Non-pigmented ciliary epithelial cell (primary cell): ENCODE measurements around the gene CTTNBP2.
A peak's percentile ranks its signal among the peaks of the same experiment; 100 is the strongest.

ENCODE experiments used
- DNase-seq: peaks from one replicate; pipeline ENCODE4 v3.0.0-alpha.2; 2010; ENCODE audit warnings: low read depth

The CTTNBP2 gene

GRCh38 chr7:117782761-117783160 is 90.5 kb downstream of the CTTNBP2 start:
- DNase-seq = no peak

- DNase-seq = peak; percentile 5
These were observed 91.5 kb downstream of the CTTNBP2 start for GRCh38 chr7:117781707-117782106.

- DNase-seq = peak; percentile 10
These were observed 92.4 kb downstream of the CTTNBP2 start for GRCh38 chr7:117780832-117781231.

- no peak for DNase-seq
These were observed 95.7 kb downstream of the CTTNBP2 start for GRCh38 chr7:117777335-117778142.

GRCh38 chr7:117776224-117776623 is 97.0 kb downstream of the CTTNBP2 start:
- DNase-seq = no peak

- DNase-seq = no peak
These were observed 97.4 kb downstream of the CTTNBP2 start for GRCh38 chr7:117775801-117776200.

GRCh38 chr7:117774943-117775342 is 98.3 kb downstream of the CTTNBP2 start:
- no peak for DNase-seq

- DNase-seq = no peak
These were observed 100.8 kb downstream of the CTTNBP2 start for GRCh38 chr7:117772421-117772820.

- DNase-seq = no peak
These were observed 101.5 kb downstream of the CTTNBP2 start for GRCh38 chr7:117771756-117772155.

- DNase-seq = no peak
These were observed 104.2 kb downstream of the CTTNBP2 start for GRCh38 chr7:117769085-117769484.

GRCh38 chr7:117767951-117768350 is 105.3 kb downstream of the CTTNBP2 start:
- DNase-seq = no peak

- no peak for DNase-seq
These were observed 106.3 kb downstream of the CTTNBP2 start for GRCh38 chr7:117766913-117767312.

GRCh38 chr7:117764031-117764430 is 109.2 kb downstream of the CTTNBP2 start:
- DNase-seq = no peak

- no peak for DNase-seq
These were observed 111.2 kb downstream of the CTTNBP2 start for GRCh38 chr7:117762055-117762454.

- DNase-seq = no peak
These were observed 113.1 kb downstream of the CTTNBP2 start for GRCh38 chr7:117759950-117760640.

- DNase-seq = no peak
These were observed 115.8 kb downstream of the CTTNBP2 start for GRCh38 chr7:117757440-117757839.

- no peak for DNase-seq
These were observed 116.6 kb downstream of the CTTNBP2 start for GRCh38 chr7:117756586-117757085.

- DNase-seq = no peak
These were observed 118.1 kb downstream of the CTTNBP2 start for GRCh38 chr7:117755136-117755535.

GRCh38 chr7:117751775-117752174 is 121.5 kb downstream of the CTTNBP2 start:
- no peak for DNase-seq

- peak; percentile 1 for DNase-seq
These were observed 122.4 kb downstream of the CTTNBP2 start for GRCh38 chr7:117750612-117751563.

- DNase-seq = no peak
These were observed 131.3 kb downstream of the CTTNBP2 start for GRCh38 chr7:117741962-117742361.

- no peak for DNase-seq
These were observed 134.2 kb downstream of the CTTNBP2 start for GRCh38 chr7:117739085-117739484.
